Panc1 (cell line): Measurements from ENCODE around the gene SELL.

Experiments
- POLR2AphosphoS5 ChIP-seq: IDR thresholded peaks from 2 replicates; pipeline ENCODE4 v1.6.1; 2012; ENCODE audit warnings: mild to moderate bottlenecking, low read depth, low read length, moderate library complexity
- SIN3A ChIP-seq: IDR thresholded peaks from 2 replicates; pipeline ENCODE4 v1.6.1; 2012; ENCODE audit warnings: low read depth, mild to moderate bottlenecking, low read length, moderate library complexity, borderline replicate concordance; ENCODE audit not compliant: insufficient read depth
- TCF7L2 ChIP-seq: IDR thresholded peaks from 2 replicates; pipeline ENCODE4 v1.6.1; 2011; ENCODE audit warnings: mild to moderate bottlenecking, low read depth, low read length, inconsistent platforms
- TF ChIP-seq, protein P1 (sequence below): fragments of 450-650 bp; IDR thresholded peaks from 2 replicates; pipeline ENCODE4 v1.5.1; 2017; ENCODE audit warnings: mild to moderate bottlenecking
- TF ChIP-seq, protein P2 (sequence below), 2 experiments: IDR thresholded peaks; 2 replicates each; pipeline ENCODE4 v1.6.1; 2011 to 2012; ENCODE audit warnings: low read depth in 2 of 2, control low read depth in 1 of 2, low read length in 1 of 2, mild to moderate bottlenecking in 1 of 2, moderate library complexity in 1 of 2; ENCODE audit not compliant: insufficient read depth in 1 of 2

DNA sequence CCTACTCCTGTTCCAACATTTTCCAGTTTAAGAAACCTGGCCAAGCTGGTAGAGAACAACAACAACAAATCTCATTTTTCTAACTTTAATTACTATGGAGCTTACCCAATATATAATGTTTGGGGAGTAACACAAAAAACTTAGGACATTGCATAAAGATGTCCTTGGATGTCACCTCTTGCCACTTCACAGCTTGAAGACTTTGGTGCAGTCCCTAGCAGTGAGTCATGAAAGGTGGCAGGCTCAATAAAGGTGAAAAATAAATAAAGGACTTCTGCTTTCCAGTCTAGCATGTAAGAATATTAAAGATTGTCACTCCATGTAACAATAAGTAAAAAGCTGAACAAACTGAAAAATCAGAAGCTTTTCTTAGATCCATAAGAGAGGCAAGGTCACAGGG lies 63.9 kb downstream of the SELL start:
- TF ChIP-seq, protein P1, sequence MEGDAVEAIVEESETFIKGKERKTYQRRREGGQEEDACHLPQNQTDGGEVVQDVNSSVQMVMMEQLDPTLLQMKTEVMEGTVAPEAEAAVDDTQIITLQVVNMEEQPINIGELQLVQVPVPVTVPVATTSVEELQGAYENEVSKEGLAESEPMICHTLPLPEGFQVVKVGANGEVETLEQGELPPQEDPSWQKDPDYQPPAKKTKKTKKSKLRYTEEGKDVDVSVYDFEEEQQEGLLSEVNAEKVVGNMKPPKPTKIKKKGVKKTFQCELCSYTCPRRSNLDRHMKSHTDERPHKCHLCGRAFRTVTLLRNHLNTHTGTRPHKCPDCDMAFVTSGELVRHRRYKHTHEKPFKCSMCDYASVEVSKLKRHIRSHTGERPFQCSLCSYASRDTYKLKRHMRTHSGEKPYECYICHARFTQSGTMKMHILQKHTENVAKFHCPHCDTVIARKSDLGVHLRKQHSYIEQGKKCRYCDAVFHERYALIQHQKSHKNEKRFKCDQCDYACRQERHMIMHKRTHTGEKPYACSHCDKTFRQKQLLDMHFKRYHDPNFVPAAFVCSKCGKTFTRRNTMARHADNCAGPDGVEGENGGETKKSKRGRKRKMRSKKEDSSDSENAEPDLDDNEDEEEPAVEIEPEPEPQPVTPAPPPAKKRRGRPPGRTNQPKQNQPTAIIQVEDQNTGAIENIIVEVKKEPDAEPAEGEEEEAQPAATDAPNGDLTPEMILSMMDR, result no peak
- TF ChIP-seq POLR2AphosphoS5 (no peak), TCF7L2 (no peak), SIN3A (no peak)
- TF ChIP-seq, protein P2, sequence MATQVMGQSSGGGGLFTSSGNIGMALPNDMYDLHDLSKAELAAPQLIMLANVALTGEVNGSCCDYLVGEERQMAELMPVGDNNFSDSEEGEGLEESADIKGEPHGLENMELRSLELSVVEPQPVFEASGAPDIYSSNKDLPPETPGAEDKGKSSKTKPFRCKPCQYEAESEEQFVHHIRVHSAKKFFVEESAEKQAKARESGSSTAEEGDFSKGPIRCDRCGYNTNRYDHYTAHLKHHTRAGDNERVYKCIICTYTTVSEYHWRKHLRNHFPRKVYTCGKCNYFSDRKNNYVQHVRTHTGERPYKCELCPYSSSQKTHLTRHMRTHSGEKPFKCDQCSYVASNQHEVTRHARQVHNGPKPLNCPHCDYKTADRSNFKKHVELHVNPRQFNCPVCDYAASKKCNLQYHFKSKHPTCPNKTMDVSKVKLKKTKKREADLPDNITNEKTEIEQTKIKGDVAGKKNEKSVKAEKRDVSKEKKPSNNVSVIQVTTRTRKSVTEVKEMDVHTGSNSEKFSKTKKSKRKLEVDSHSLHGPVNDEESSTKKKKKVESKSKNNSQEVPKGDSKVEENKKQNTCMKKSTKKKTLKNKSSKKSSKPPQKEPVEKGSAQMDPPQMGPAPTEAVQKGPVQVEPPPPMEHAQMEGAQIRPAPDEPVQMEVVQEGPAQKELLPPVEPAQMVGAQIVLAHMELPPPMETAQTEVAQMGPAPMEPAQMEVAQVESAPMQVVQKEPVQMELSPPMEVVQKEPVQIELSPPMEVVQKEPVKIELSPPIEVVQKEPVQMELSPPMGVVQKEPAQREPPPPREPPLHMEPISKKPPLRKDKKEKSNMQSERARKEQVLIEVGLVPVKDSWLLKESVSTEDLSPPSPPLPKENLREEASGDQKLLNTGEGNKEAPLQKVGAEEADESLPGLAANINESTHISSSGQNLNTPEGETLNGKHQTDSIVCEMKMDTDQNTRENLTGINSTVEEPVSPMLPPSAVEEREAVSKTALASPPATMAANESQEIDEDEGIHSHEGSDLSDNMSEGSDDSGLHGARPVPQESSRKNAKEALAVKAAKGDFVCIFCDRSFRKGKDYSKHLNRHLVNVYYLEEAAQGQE (IDR thresholded peaks at IDR 0.05; ENCODE audit: insufficient read depth in 1 of 2, low read depth in 2 of 2, low read length in 1 of 2), result no peak
